ENCODE measurements around the gene CHST4. TPM values are rescaled to one million over a fixed set of nuclear protein-coding genes. Genes with fewer than 3 reads are reported as not detected.

CHST4 gene
- polyA plus RNA-seq, 2 of the 4 experiments (the other 2 are of a cell fraction) = 0.04 to 0.08 TPM

DNA sequence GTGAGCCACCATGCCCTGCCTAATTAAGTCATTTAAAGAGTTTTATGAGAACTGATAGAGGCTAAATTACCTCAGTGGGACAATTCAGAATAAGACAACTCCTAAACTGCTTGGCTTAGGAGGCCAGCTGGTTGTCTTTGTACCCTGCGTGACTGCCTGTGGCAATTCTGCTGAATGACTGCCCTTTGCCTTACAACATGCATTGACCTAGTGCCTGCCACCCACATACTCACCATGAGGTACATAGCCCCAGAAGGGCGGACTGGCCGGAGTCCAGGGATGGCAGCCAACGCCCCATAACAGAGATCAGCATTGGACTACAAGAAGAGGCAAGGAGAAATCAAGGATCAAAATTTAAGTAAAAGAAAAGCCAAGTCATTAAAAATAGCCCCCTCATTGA lies 43.4 kb downstream of the CHST4 start:
- H3K4me3 ChIP-seq = no peak overlapping the region
- no peaks in the 10 kb centered on the region for H3K9me3 ChIP-seq
- ChIA-PET CTCF (interaction anchor here (1.1 to 3.6 kb wide), 3 partner anchors 24 to 41 kb away, joined by 3 to 23 read pairs (median 8); no protein-coding TSS in a partner anchor), POLR2A (no interaction called here)
- DNase-seq (ENCODE audit: low read depth in 1 of 2, low spot score in 1 of 2) = no peak
- TF ChIP-seq ZNF302 (CRISPR knock-in tag; IDR thresholded peaks at IDR 0.05) (no peak), MYC (IDR thresholded peaks at IDR 0.05; ENCODE audit: borderline replicate concordance, low read length) (no peak), CBX2 (IDR thresholded peaks at IDR 0.05; ENCODE audit: borderline replicate concordance, low read depth) (no peak), FOSB (CRISPR knock-in tag; IDR thresholded peaks at IDR 0.05) (no peak), CHD2 (IDR thresholded peaks at IDR 0.05; ENCODE audit: low read length, partially characterized antibody) (no peak), RFX5 (IDR thresholded peaks at IDR 0.05) (no peak), FOXS1 (CRISPR knock-in tag; IDR thresholded peaks at IDR 0.05) (no peak), HEYL (CRISPR knock-in tag; IDR thresholded peaks at IDR 0.05) (no peak), JUNB (IDR thresholded peaks at IDR 0.05) (no peak), EHMT2 (IDR thresholded peaks at IDR 0.05; ENCODE audit: low read depth) (no peak), RARB (CRISPR knock-in tag; IDR thresholded peaks at IDR 0.05) (no peak), HDAC2 (IDR thresholded peaks at IDR 0.05) (no peak), REST (IDR thresholded peaks at IDR 0.05) (no peak), RNF2 (IDR thresholded peaks at IDR 0.05; ENCODE audit: borderline replicate concordance, low read depth) (no peak), E2F6 (IDR thresholded peaks at IDR 0.05; ENCODE audit: borderline replicate concordance, low read depth) (no peak), ESRRA (IDR thresholded peaks at IDR 0.05; ENCODE audit: borderline replicate concordance, low read length) (no peak), ELK1 (IDR thresholded peaks at IDR 0.05; ENCODE audit: low read depth, low read length) (no peak)
- TF ChIP-seq, protein P1, sequence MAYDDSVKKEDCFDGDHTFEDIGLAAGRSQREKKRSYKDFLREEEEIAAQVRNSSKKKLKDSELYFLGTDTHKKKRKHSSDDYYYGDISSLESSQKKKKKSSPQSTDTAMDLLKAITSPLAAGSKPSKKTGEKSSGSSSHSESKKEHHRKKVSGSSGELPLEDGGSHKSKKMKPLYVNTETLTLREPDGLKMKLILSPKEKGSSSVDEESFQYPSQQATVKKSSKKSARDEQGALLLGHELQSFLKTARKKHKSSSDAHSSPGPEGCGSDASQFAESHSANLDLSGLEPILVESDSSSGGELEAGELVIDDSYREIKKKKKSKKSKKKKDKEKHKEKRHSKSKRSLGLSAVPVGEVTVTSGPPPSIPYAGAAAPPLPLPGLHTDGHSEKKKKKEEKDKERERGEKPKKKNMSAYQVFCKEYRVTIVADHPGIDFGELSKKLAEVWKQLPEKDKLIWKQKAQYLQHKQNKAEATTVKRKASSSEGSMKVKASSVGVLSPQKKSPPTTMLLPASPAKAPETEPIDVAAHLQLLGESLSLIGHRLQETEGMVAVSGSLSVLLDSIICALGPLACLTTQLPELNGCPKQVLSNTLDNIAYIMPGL (CRISPR knock-in tag; IDR thresholded peaks at IDR 0.05; ENCODE audit: borderline replicate concordance) = no peak
- TF ChIP-seq, protein P2, sequence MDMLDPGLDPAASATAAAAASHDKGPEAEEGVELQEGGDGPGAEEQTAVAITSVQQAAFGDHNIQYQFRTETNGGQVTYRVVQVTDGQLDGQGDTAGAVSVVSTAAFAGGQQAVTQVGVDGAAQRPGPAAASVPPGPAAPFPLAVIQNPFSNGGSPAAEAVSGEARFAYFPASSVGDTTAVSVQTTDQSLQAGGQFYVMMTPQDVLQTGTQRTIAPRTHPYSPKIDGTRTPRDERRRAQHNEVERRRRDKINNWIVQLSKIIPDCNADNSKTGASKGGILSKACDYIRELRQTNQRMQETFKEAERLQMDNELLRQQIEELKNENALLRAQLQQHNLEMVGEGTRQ (IDR thresholded peaks at IDR 0.05) = no peak
- TF ChIP-seq, protein P3, sequence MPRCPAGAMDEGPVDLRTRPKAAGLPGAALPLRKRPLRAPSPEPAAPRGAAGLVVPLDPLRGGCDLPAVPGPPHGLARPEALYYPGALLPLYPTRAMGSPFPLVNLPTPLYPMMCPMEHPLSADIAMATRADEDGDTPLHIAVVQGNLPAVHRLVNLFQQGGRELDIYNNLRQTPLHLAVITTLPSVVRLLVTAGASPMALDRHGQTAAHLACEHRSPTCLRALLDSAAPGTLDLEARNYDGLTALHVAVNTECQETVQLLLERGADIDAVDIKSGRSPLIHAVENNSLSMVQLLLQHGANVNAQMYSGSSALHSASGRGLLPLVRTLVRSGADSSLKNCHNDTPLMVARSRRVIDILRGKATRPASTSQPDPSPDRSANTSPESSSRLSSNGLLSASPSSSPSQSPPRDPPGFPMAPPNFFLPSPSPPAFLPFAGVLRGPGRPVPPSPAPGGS (IDR thresholded peaks at IDR 0.05) = no peak
- WGBS (ENCODE audit: missing lambda C conversion rate) = 81% methylated on average over 4 of the region's 4 CpGs
- ATAC-seq = no peak
- no peak overlapping the region for H3K4me2 ChIP-seq
- peaks cover 31% of the 10 kb centered on the region for H3K4me1 ChIP-seq
- no peak overlapping the region for H3K27ac ChIP-seq
- FAIRE-seq = no peak

Data from A549 (cell line).